ENCODE measurements around the gene RASGRF1.

DNA sequence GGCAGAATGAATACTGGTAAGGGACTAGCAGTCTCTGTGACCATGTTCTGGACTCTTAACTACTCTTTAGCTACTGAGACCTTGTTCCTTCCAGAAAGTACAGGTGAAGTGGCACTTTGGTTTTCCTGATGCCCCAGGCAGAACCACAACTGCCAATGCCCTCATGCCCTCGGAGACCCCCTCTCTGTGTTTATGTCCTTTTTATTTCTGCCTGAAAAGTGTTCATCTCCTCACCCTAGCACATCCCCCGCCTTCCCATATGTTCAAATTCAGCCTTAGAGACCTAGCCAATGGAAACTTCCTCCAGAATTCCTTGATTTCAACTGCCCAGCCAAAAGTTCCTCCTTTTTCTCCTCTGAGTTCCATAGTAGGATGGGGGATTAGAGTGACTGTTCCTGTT is 23.3 kb upstream of the RASGRF1 start:
- no peak for TF ChIP-seq POLR2A (IDR thresholded peaks at IDR 0.05)
- TF ChIP-seq, protein P1, sequence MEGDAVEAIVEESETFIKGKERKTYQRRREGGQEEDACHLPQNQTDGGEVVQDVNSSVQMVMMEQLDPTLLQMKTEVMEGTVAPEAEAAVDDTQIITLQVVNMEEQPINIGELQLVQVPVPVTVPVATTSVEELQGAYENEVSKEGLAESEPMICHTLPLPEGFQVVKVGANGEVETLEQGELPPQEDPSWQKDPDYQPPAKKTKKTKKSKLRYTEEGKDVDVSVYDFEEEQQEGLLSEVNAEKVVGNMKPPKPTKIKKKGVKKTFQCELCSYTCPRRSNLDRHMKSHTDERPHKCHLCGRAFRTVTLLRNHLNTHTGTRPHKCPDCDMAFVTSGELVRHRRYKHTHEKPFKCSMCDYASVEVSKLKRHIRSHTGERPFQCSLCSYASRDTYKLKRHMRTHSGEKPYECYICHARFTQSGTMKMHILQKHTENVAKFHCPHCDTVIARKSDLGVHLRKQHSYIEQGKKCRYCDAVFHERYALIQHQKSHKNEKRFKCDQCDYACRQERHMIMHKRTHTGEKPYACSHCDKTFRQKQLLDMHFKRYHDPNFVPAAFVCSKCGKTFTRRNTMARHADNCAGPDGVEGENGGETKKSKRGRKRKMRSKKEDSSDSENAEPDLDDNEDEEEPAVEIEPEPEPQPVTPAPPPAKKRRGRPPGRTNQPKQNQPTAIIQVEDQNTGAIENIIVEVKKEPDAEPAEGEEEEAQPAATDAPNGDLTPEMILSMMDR (IDR thresholded peaks at IDR 0.05): no peak
